HCT116 (cell line): ENCODE data around the gene BBS2. TPM values are rescaled to one million over a fixed set of nuclear protein-coding genes. Genes with fewer than 3 reads are reported as not detected.

ENCODE experiments used
- ATAC-seq: fragments of 200-7000 bp; cut with Tn5 transposase; 2 replicates; pipeline ENCODE4 v1.9.1; 2020; ENCODE audit warnings: mild to moderate bottlenecking, moderate library complexity
- BruUV-seq: library from RNA; stranded (reverse); fragments of 400-500 nt; replicated peaks from 2 replicates; lab custom pipeline; 2021; lab: Mats Ljungman, UMichigan
- CTCF ChIA-PET: fragments of 300-600 bp; sonication (Branson Sonifier 250); formaldehyde crosslinking; loops from one replicate; lab custom pipeline; 2021; ENCODE audit warnings: antibody characterized with exemption; lab: Charles Lee
- POLR2A ChIA-PET: fragments of 300-600, 350-600 bp; sonication (Branson Sonifier 250); formaldehyde crosslinking; loops from one replicate; lab custom pipeline; 2021; ENCODE audit warnings: antibody characterized with exemption; lab: Charles Lee
- RAD21 ChIA-PET, 2 experiments: fragments of 300-600 bp; sonication (Branson Sonifier 250); formaldehyde crosslinking; loops; one replicate each; lab custom pipeline; 2023; ENCODE audit warnings: low total read pairs in 2 of 2; ENCODE audit not compliant: uncharacterized antibody in 2 of 2, unreplicated experiment in 2 of 2, low non-redundant PET in 1 of 2; lab: Charles Lee
- DNase-seq: peaks from one replicate; pipeline ENCODE4 v3.0.0-alpha.2; 2010; ENCODE audit warnings: low read depth, low spot score
- H2AFZ ChIP-seq: fragments of 200-600 bp; shearing (Covaris generic), sonication (generic); 2 replicates; pipeline ENCODE4 v1.6.1; 2017; ENCODE audit warnings: low read depth, mixed run types, mixed read lengths, antibody characterized with exemption, low read length; ENCODE audit not compliant: poor library complexity, severe bottlenecking
- H3K27ac ChIP-seq: 2 replicates; pipeline ENCODE4 v1.5.1; 2012; ENCODE audit warnings: low read depth, low read length
- H3K27me3 ChIP-seq: fragments of 200-600 bp; sonication (generic); 2 replicates; pipeline ENCODE4 v1.6.1; 2016; ENCODE audit warnings: mixed run types, low read length, mixed read lengths; ENCODE audit not compliant: insufficient read depth
- H3K36me3 ChIP-seq, 2 experiments: fragments of 200-500 bp in 1 of 2; fragments of 200-600 bp in 1 of 2; sonication (Bioruptor generic) in 1 of 2; sonication (generic) in 1 of 2; 2 replicates each; pipeline versions ENCODE4 v1.5.1 to v1.6.1; 2014 to 2016; ENCODE audit warnings: low read length in 2 of 2, inconsistent platforms in 1 of 2, mixed read lengths in 1 of 2, mixed run types in 1 of 2; ENCODE audit not compliant: insufficient read depth in 2 of 2, control insufficient read depth in 1 of 2
- H3K4me1 ChIP-seq, 2 experiments: fragments of 200-600 bp in 1 of 2; sonication (generic) in 1 of 2; 2 replicates each; pipeline versions ENCODE4 v1.5.1 to v1.6.1; 2012 to 2017; ENCODE audit warnings: low read length in 2 of 2, inconsistent platforms in 1 of 2, mild to moderate bottlenecking in 1 of 2, mixed read lengths in 1 of 2, mixed run types in 1 of 2, moderate library complexity in 1 of 2; ENCODE audit not compliant: insufficient read depth in 2 of 2, control insufficient read depth in 1 of 2
- H3K4me2 ChIP-seq: fragments of 200-600 bp; sonication (generic); 2 replicates; pipeline ENCODE4 v1.6.1; 2017; ENCODE audit warnings: mixed run types, low read length, mixed read lengths
- H3K4me3 ChIP-seq, 2 experiments: fragments of 200-600 bp in 1 of 2; sonication (generic) in 1 of 2; replicated peaks in 1 of 2; 2 replicates each; pipeline ENCODE4 v1.5.1; 2011 to 2016; ENCODE audit warnings: low read length in 2 of 2, control low read depth in 1 of 2, low read depth in 1 of 2, mild to moderate bottlenecking in 1 of 2, mixed read lengths in 1 of 2, mixed run types in 1 of 2
- H3K79me2 ChIP-seq: fragments of 200-600 bp; sonication (generic); 2 replicates; pipeline ENCODE4 v1.6.1; 2017; ENCODE audit warnings: mild to moderate bottlenecking, mixed run types, low read length, moderate library complexity, mixed read lengths; ENCODE audit not compliant: insufficient read depth
- H3K9ac ChIP-seq: fragments of 200-600 bp; sonication (generic); 2 replicates; pipeline ENCODE4 v1.6.1; 2016; ENCODE audit warnings: low read length, mixed read lengths
- H3K9me2 ChIP-seq: fragments of 200-600 bp; sonication (generic), shearing (Covaris generic); 2 replicates; pipeline ENCODE4 v1.6.1; 2017; ENCODE audit warnings: mixed run types, mild to moderate bottlenecking, moderate library complexity; ENCODE audit not compliant: insufficient read depth
- H3K9me3 ChIP-seq, 2 experiments: fragments of 200-500 bp in 1 of 2; fragments of 200-600 bp in 1 of 2; sonication (Bioruptor generic) in 1 of 2; sonication (generic) in 1 of 2; 2 replicates each; pipeline ENCODE4 v1.6.1; 2014 to 2017; ENCODE audit warnings: low read length in 2 of 2, mixed read lengths in 2 of 2, inconsistent platforms in 1 of 2, low read depth in 1 of 2, mild to moderate bottlenecking in 1 of 2, mixed run types in 1 of 2, moderate library complexity in 1 of 2; ENCODE audit not compliant: control insufficient read depth in 1 of 2, insufficient read depth in 1 of 2
- H4K20me1 ChIP-seq: fragments of 200-600 bp; sonication (generic), shearing (Covaris generic); 2 replicates; pipeline ENCODE4 v1.6.1; 2017; ENCODE audit warnings: mixed run types, mild to moderate bottlenecking, moderate library complexity; ENCODE audit not compliant: insufficient read depth
- EGR1 ChIP-seq: IDR thresholded peaks from 2 replicates; pipeline ENCODE4 v1.6.1; 2012; ENCODE audit warnings: low read depth
- ELF1 ChIP-seq: IDR thresholded peaks from 2 replicates; pipeline ENCODE4 v1.6.1; 2012; ENCODE audit warnings: low read depth, borderline replicate concordance
- EZH2phosphoT487 ChIP-seq: fragments of 200-600 bp; IDR thresholded peaks from 2 replicates; pipeline ENCODE4 v1.6.1; 2018; ENCODE audit warnings: antibody characterized with exemption, borderline replicate concordance
- FOSL1 ChIP-seq: IDR thresholded peaks from 2 replicates; pipeline ENCODE4 v1.6.1; 2012; ENCODE audit warnings: low read depth
- JUND ChIP-seq: IDR thresholded peaks from 2 replicates; pipeline ENCODE4 v1.6.1; 2012
- POLR2AphosphoS5 ChIP-seq: IDR thresholded peaks from 2 replicates; pipeline ENCODE4 v1.6.1; 2011; ENCODE audit warnings: mild to moderate bottlenecking, low read depth, low read length, moderate library complexity
- RAD21 ChIP-seq: IDR thresholded peaks from 2 replicates; pipeline ENCODE4 v1.6.1; 2012; ENCODE audit warnings: low read depth, mild to moderate bottlenecking
- SIN3A ChIP-seq: IDR thresholded peaks from 2 replicates; pipeline ENCODE4 v1.6.1; 2012; ENCODE audit warnings: low read depth
- SP1 ChIP-seq: IDR thresholded peaks from 2 replicates; pipeline ENCODE4 v1.6.1; 2012; ENCODE audit warnings: low read depth
- SRF ChIP-seq: IDR thresholded peaks from 2 replicates; pipeline ENCODE4 v1.6.1; 2012; ENCODE audit warnings: low read depth
- YY1 ChIP-seq: IDR thresholded peaks from 2 replicates; pipeline ENCODE4 v1.6.1; 2011; ENCODE audit warnings: low read length, low read depth, moderate library complexity, mild to moderate bottlenecking; ENCODE audit not compliant: insufficient replicate concordance; ENCODE audit errors: extremely low read depth
- ZFX ChIP-seq: fragments of 450-650 bp; IDR thresholded peaks from 2 replicates; pipeline ENCODE4 v1.6.1; 2017
- intact Hi-C: fragments of 100-400 bp; cut with micrococcal nuclease; formaldehyde crosslinking; loops from 2 replicates; pipeline ENCODE4 v1.10.0; 2022
- total RNA-seq: library from RNA; stranded (reverse); gene quantifications from one replicate; pipeline ENCODE4 v1.2.1, GENCODE V29; 2021; ENCODE audit not compliant: unreplicated experiment
- TF ChIP-seq, protein P1 (sequence below): IDR thresholded peaks from 2 replicates; pipeline ENCODE4 v1.6.1; 2012; ENCODE audit warnings: low read depth
- TF ChIP-seq, protein P2 (sequence below): IDR thresholded peaks from 2 replicates; pipeline ENCODE4 v1.6.1; 2012
- TF ChIP-seq, protein P3 (sequence below): IDR thresholded peaks from 2 replicates; pipeline ENCODE4 v1.6.1; 2012

The BBS2 gene
- total RNA-seq, 1 experiment from 2014 or later: 26.7 TPM

DNA sequence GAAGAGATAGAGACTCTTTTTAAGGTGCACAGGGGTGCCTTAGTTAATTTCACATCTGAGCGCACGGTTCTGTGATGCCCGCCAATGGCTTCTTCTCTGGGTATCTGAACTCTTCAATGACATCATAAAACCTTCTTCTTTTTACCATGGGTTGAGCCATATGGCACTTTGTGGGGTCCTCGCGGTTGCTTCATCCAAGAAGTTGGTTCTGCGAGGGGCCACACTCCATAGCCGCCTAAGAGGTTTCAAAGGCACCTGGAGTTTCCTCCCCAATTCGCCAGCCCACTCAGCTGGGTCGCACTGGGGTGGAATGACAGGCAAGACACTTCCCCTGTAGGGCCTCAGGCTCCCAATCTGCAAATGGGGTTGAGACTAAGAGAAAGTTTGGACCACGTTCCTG, 34.6 kb upstream of the BBS2 start:
- no peak overlapping the region for H3K4me2 ChIP-seq
- H4K20me1 ChIP-seq: no peaks in the 10 kb centered on the region
- peaks cover 8 to 14% of the 10 kb centered on the region in 2 experiments; a peak in 3 of 4 replicates for H3K4me1 ChIP-seq
- RAD21 ChIA-PET: no interaction called here
- POLR2A ChIA-PET: no interaction called here
- H2AFZ ChIP-seq: no peak overlapping the region
- H3K27ac ChIP-seq: no peak overlapping the region
- DNase-seq: no peak
- H3K9me3 ChIP-seq: no peaks in the 10 kb centered on the region
- CTCF ChIA-PET: no interaction called here
- H3K9ac ChIP-seq: no peak overlapping the region
- no TSS peak for BruUV-seq
- peaks cover 22% of the 10 kb centered on the region for H3K27me3 ChIP-seq
- intact Hi-C loops: no loop called here
- no peaks in the 10 kb centered on the region for H3K9me2 ChIP-seq
- H3K79me2 ChIP-seq: no peaks in the 10 kb centered on the region
- H3K36me3 ChIP-seq: no peaks in the 10 kb centered on the region
- TF ChIP-seq YY1 (no peak), SRF (no peak), ELF1 (no peak), FOSL1 (no peak), ZFX (no peak), SIN3A (no peak), RAD21 (no peak), EGR1 (no peak), JUND (no peak), POLR2AphosphoS5 (no peak), EZH2phosphoT487 (no peak), SP1 (no peak)
- TF ChIP-seq, protein P1, sequence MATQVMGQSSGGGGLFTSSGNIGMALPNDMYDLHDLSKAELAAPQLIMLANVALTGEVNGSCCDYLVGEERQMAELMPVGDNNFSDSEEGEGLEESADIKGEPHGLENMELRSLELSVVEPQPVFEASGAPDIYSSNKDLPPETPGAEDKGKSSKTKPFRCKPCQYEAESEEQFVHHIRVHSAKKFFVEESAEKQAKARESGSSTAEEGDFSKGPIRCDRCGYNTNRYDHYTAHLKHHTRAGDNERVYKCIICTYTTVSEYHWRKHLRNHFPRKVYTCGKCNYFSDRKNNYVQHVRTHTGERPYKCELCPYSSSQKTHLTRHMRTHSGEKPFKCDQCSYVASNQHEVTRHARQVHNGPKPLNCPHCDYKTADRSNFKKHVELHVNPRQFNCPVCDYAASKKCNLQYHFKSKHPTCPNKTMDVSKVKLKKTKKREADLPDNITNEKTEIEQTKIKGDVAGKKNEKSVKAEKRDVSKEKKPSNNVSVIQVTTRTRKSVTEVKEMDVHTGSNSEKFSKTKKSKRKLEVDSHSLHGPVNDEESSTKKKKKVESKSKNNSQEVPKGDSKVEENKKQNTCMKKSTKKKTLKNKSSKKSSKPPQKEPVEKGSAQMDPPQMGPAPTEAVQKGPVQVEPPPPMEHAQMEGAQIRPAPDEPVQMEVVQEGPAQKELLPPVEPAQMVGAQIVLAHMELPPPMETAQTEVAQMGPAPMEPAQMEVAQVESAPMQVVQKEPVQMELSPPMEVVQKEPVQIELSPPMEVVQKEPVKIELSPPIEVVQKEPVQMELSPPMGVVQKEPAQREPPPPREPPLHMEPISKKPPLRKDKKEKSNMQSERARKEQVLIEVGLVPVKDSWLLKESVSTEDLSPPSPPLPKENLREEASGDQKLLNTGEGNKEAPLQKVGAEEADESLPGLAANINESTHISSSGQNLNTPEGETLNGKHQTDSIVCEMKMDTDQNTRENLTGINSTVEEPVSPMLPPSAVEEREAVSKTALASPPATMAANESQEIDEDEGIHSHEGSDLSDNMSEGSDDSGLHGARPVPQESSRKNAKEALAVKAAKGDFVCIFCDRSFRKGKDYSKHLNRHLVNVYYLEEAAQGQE: no peak
- TF ChIP-seq, protein P2, sequence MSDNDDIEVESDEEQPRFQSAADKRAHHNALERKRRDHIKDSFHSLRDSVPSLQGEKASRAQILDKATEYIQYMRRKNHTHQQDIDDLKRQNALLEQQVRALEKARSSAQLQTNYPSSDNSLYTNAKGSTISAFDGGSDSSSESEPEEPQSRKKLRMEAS: no peak
- TF ChIP-seq, protein P3, sequence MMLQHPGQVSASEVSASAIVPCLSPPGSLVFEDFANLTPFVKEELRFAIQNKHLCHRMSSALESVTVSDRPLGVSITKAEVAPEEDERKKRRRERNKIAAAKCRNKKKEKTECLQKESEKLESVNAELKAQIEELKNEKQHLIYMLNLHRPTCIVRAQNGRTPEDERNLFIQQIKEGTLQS: no peak
- no peak overlapping the region for H3K4me3 ChIP-seq
- ATAC-seq: no peak
